Activated CD8-positive, alpha-beta memory T cell treated with anti-CD3 and anti-CD28 coated beads for 4 hours (primary cell): Measurements from ENCODE around the gene FILIP1L.
"Not testable (repeated sequence)": the region's sequence is repeated elsewhere in the genome, so short reads cannot be mapped to it uniquely, and the experiment has no call there.

Experiments
- DNase-seq, 2 donors: peaks; one replicate each; pipeline ENCODE4 v3.0.0-alpha.2; 2020; ENCODE audit warnings: low read depth in 2 of 2

Gene FILIP1L

DNA sequence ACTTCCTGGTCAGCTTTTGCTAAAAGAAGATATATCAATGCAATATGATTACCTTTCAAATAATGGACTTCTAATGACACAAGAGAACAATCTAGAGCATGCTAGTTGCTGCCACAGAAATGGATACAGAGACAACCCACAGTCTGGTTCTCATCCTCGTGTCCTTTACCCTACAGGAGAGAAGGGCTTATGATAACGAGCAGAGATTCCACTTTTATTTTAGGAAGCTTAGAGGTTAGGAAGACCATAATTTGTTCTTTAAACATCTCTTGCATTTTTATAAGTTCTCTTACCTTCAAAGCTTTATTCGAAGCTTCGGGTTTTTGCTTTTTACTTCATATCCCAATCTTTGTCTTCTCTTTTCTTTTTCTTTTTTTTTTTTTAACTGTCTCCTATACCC is 39.1 kb downstream of the FILIP1L start:
- no peak for DNase-seq

DNA sequence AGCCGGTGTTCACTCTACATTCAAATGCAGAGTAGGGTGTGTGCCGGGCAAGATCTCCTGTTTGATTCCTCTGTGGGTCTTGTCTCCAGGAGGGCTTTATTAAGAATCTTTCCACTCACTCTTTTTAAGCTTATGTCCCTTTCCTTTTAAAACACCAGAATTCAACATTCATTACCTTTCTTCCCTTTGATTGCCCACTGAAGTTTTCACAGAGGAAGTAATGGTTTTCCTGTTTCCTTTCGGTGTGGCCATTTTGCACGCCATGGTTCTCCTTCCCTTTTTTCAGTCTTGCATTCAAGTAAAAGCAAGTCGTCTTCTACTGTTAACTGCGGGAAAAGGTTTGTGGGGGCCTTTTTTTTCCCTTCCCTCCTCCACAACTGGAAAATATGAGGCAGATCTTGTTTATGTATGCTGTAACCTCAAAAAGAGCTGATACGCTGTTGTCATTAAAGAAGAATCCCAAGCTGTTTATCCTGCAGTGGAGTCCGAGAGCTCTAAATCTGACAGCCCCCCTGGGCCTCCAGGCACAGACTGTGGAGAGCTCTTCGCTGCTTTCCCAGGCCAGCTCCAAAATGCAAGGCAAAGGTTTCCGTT is 40.5 kb downstream of the FILIP1L start:
- DNase-seq = no peak

DNA sequence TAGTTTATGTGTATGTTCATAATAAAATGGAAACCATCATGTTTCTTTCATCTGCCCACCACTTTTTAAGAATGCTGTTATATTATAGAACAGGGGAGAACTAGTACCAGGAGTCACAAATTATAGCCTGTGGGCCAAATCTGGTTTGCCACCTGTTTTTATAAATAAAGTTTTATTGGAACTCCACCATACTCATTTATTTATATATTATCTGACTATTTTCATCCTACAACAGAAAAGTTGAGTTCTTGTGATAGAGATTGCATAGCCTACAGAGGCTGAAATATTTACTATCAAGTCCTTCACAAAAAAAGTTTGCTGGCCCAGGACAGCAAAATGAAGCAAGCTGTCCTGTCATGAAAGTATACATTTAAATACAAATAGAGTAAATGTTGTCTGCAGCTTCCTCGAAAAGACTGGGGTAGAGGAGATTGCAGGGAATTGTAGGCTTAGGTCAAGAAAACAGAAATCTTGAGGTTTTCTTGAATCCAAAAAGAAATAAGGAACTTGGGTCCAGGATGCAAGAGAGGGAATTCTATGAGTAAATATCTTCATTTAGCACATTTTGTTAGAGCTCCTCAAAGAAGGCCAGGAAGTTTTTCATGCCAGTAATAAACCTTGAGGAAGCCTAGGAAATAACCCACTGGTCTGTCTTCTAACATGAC is 41.1 kb downstream of the FILIP1L start:
- no peak for DNase-seq

DNA sequence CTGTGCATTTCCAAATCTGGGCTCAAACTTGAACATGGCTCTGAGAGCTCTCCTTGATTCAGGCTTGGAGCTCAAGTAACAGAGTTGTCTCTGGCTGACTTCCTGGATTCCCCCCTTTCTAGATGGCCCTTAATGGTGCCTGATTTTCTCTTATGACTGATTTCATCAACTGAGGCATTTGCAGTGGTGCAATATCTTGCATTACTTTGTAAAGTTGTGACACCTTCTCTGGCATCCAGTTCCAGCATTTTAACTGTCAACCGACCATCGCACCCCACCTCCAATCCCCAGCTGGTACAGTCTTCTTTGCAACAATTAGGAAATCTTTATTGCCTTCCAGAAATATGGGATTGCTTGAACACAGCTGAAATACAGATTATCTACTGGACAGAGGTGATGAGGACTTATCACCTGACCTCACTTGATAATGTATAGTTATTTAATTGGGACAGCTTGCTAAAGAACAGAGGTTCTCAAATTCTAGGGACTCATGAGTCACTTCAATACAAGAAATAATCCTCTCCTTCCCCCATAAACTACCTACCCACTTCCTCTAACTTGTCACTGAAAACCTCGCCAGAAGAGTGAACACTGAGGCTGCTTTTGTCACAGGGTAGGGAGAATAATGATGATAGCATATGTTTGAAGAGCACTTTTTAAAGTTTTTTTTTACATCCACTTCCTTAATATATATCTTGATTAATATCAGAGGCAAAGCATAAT is 41.8 kb downstream of the FILIP1L start:
- DNase-seq = no peak

DNA sequence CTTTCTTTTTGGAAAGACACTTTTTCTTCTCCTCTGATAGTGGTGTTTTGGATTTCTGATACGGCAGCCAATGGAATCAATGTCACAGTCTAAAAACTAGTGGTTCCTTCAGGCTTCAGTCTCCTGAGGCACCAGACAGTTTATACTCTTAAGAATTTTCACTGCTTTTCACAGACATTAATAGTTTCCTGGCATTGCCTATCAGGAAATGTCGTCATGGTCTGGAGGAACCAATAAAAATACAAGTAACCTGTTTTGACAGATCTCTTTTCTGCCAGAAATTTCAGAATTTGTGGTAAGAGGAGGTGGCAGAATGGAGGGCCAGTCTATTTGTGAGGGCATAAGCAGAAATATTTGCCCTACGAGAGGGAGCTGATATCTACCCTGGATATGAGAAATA is 44.8 kb downstream of the FILIP1L start:
- no peak for DNase-seq

DNA sequence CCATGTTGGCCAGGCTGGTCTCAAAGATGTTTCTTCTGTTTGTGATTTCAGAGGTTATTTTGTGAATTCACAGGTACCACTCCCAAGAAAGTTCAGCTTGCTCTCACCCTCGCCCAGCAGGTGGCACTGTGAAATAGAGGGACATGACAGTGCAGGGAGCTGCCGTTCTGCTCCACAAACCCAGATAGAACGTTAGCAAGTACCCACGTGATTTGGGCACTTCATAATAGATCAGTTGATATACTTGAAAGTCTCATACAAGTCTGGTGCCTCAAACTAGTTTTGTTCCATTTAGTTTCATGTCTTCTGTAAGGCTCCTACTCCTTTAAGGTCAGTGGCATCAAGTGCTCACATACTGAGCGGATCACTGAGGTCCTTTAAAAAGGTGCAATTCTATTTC is 45.5 kb downstream of the FILIP1L start:
- peak; percentile 34 to 46 for DNase-seq

DNA sequence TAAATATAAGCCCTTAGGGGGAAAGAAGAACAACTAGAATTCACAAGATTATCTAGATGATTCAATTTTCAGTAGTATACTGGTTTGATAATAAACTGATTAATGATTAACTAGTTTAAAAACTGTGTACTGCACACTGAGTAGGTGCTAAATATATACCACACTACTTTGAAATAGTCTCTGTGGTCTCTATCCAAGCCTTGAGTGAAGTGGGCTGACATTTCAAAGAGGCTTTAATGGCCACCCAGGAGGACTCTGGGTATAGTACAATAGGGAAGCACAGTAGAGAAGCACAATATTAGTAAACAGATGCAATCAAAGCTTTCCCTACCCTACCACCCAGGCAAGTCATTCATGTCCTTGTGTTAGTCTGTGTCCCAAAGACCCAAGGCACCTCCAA is 46.7 kb downstream of the FILIP1L start:
- no peak for DNase-seq

DNA sequence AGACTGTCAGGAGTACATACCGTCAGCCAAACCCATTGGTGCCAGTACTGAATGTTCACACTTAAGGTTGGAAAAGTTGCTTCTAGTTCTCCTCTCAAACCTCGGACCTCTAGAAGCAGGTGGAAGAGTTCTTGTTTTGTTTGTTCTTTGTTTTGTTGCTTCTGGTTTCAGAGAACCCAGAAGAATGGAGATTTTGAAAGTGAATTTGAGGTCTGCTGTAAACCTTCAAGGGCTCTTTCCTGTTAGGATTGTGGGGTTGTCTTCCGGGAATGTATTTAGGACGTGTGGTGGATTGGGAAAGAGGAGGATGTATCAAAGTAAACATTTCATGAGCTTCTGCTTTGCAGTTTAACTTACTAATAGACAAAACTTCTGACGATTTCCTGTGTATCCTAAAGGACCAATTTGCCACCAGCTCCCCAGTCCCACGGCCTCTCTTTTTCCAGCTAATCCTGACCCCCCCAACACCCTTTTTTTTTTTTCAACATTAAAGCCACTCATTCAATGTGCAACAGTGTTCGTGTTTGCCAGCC is 50.3 kb downstream of the FILIP1L start:
- DNase-seq = no peak

DNA sequence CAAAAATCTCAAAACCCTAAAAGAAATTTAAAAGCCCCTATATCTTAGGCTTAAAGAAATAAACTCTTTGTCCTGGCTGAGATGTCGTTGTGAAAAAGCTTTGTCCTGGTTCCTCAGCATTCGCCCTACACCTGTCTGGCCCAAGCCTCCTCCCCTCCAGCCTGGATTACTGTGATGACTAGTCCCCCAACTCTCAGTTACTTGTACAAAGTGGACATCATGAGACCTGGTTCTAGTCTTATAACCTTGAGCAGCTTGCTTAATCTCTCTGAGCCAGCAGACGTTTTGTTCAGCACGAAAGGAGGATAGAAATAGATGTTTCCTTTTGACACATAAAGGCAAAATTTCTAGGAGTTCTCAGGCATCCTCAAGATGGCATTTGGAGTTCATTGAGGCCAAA is 51.6 kb downstream of the FILIP1L start:
- DNase-seq = no peak

DNA sequence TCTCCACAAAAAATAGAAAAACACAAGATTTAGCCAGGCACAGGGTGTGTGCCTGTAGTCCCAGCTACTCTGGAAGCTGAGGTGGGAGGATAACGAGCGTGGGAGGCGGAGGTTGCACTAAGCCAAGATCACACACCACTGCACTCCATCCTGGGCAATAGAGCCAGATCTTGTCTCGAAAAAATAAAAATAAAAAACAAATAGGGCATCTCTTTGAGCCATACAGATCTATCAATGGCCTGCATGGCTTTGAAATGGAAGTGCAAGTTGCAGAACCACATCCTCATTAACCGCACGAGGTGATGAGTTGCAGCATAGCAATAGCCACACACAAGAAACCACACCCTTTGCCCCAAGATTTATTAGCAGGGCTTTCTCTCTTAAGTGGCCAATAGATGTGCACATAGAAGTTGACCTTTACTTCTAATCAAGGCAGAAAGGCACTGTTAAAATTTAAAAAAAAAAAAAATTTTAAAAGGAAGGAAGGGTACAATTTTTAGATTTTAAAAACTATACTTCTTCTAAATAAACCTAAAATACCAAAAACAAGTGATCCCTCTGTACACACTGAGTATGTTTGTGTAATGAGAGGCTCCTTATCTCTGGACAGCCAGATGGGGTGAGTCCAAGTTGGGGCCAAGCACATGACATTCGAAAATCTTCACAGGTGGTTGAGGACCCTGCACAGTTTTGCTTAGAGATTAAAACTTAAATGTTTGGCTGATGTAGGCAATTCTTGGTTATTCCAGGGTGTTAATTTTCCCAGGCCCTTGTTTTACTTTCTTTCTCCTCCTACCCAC is 53.4 kb downstream of the FILIP1L start:
- no peak for DNase-seq

DNA sequence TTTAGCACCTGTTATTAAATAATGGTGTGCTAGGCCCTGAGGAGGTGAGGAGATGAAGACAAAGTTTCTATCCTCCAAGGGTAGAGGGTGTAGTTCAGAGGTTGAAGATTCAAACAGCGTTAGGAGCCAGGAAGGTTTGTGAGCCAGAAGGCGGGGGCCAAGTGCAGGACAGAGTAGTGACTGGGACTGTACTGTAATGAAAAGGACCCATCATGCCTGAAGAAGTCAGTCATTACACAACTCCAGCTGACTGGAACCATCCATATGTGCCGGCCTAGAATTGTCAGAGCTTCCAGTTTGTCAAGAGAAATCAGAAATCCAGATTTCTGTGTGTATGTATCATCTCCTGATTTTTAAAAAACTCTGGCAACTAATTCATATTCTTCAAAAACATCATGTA is 54.8 kb downstream of the FILIP1L start:
- no peak for DNase-seq

DNA sequence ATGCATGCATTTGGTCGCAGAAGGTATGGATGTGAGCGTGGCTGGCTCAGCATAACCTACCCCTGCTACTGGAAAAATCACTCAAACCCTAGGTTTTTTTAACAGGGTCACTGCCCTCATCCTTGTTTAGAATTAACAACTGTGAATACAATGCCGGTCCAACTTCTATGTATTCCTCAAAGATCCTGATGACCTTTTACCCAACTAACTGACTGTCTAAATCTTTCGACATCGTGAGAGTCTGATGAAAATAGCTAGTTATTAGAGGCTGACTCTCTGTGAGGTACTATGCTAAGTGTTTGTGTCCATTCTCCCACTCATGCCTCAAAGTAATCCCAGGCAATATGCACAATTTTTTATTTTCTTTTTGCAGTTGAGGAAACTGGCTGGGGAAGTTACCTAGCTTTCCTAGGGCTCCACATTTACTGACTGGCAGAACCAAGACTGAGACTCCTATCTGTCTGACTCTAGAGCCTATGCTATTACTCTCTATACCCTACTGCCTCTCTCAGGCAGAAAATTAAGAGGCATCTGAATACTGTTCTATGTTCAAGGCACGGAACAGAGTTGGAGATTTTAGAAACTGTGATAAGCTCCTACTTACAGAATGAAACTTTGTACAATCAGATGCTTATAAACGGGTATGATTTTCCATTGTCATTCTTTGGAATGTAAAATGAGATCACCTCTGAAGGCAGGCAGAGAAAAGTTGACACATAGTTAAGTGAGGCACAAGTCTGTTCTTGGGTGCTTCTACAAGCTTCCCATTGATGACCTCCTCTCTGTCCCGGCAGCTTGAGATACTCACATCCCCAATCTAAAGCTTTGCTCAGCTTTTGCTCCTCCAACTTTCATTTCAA is 56.4 kb downstream of the FILIP1L start:
- DNase-seq = no peak

DNA sequence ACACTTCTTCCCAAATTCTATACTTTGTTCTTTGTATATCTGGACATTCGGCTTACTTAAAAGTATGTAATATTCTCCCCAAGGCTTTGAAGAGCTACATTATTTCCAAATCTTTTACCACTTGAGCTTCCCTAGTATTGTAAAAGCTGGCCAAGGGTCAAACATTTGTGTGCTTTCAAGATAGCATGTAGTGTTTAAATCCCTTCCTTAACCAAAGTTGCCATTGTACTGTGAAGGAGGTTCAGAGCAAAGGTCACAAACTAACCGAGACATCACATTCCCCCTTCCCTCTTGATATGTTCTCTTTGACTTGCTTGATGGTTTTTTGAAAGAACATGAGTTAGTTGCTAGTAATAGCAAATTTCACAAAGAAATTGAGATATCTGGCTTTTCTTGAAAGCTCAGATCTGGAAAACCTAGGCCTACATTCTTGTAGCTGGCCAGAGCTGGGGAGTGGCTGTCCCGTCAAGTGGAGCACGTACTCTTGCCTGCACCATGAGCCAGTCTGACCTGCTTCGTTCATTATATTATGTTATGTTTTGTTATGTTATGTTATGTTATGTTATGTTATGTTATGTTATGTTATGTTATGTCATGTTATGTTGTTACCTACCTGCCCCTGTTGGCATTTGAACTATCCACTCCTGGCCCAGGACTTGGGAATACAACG is 60.2 kb downstream of the FILIP1L start:
- no peak for DNase-seq

DNA sequence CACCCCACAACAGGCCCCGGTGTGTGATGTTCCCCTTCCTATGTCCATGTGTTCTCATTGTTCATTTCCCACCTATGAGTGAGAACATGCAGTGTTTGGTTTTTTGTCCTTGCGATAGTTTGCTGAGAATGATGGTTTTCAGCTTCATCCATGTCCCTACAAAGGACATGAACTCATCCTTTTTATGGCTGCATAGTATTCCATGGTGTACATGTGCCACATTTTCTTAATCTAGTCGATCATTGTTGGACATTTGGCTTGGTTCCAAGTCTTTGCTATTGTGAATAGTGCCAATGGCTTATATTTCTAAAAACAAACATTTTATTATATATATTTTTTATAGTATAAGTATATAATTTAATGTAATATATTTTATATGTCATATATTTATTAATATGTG is 62.8 kb downstream of the FILIP1L start:
- not testable (repeated sequence) for DNase-seq

DNA sequence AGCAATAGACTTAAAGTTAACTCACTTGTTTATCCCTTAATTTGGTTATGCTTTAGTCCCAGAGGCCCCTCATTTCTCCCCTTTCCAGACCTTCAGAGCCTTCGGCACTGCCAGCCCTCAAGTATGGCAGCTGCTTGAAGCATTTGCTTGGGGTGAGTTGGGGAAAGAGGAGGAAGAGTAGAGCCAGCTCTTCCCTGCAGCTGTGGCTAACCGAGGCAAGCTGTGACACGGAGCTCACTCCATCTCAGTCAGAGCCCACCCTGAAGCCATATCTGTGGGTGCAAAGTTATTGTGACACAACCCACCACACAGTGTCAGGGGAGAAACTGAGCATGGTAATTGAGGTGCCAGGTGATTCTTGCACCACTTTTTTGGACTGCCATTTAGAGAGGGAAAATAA is 66.1 kb downstream of the FILIP1L start:
- no peak for DNase-seq

DNA sequence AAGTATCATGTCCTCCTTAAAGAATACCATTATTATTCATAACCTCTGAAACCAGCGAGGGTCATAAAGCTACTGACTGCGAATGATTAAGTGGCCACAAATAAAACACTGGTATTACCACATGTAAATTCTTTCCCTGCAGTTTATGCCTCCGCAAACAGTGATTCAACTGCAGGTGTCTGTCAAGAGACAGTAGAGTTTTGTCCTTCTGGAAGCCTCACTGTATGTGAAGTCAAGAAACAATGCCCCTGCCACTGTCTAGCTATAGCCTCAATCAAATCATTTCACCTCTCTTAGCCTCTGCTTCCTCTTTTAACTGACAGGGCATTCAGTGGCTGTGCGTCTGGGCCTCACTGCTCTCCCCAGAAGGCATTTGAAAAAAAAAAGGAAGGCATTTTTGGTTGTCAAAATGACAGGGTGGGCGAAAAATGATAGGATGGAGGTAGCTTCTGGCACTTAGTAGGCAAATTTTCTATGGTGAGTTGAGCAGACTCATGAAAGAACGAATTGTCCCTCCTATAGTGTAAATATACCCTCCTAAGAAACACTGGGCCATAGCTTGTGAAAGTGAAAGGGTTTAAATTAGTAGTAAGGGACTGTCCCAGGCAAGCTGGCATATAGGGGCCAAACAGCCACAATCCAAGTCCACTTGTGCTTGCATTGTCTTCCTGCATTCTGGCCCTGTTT is 66.7 kb downstream of the FILIP1L start:
- no peak for DNase-seq

DNA sequence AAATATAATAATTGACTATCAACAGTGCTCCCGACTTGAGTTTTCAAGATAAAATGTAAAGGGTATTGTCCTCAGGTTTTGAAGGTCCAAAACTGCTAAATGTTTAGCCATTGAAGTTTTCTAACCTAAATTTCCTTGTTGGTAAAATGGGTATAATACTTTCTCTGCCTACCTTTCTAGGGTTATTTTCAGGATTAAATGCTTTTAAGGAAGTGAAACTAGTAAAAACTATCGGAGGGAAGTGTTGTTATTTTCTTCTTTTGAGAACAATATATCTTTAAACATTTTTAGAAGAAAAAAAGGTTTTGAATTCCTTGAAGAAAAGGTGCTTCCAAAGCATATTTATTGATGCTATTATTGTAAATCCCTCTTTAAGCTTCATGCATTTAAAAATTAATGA is 67.3 kb downstream of the FILIP1L start:
- DNase-seq = no peak

DNA sequence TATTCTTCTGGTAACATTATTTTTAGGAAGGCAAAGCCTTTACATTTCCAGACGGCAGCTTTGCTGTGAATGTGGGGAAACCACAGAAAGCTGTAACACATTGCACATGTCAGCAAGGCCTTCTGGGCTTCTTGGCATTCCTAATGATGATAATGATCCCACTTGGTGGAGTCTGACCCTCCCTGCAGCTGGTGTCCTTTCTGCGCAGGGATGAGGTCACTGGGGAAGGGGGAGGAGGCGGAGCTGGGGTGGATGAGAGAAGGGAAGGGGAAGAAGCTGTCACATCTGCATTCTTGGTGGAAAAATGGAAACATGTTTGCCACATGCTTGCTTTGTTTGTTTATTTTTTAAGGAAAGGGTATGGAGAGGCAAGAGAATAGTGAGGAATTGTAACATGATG is 68.6 kb downstream of the FILIP1L start:
- no peak for DNase-seq

DNA sequence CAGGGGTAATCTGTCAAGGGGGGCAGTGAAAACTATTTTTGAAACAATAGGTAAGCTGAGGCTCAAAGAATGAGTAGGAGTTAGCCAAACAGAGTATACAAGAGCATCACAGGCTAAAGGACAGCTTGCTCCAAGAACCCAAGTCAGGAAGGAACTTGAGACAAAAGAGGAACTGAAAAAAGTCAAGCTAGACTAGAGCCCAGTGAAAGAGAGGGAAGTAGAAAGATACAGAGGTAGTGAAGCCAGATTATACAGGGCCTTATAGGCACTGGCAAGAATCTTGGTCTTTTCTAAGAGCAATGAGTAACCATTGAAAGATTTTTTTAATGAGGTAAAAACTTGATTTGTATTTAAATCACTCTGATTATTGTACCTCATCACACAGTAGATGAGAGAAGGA is 69.9 kb downstream of the FILIP1L start:
- no peak for DNase-seq

DNA sequence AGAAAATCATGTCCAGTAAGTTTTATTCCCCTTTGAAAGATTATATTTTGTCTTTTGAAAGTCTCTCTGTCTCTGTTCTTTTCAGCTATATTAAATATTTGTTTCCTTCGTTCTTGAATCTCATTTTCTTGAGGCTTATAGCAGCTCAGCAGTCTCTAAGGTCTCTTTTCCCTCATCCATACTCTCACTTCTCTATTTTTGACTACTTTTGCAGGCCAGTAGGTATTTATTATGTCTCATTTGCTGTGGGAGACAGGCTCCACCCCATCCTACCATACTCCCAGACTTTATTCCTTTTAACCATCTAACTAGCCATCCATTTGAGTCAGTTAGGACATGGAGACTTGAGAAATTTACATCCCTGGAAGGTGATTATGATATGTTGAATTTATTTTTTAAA is 71.0 kb downstream of the FILIP1L start:
- DNase-seq = no peak
